AG04450 (cell line): ENCODE data around the gene COL8A2. TPM values are rescaled to one million over a fixed set of nuclear protein-coding genes. Genes with fewer than 3 reads are reported as not detected.

Source experiments
- CTCF ChIA-PET: fragments of 300-600, 350-600 bp; formaldehyde crosslinking; extraction: SDS; loops from one replicate; lab custom pipeline; 2022; ENCODE audit warnings: antibody characterized with exemption, inconsistent platforms; lab: Charles Lee
- POLR2A ChIA-PET: fragments of 350-600 bp; formaldehyde crosslinking; extraction: SDS; loops from one replicate; lab custom pipeline; 2021; ENCODE audit warnings: antibody characterized with exemption, inconsistent platforms; lab: Yijun Ruan, JAX
- DNase-seq: peaks from one replicate; pipeline ENCODE4 v3.0.0-alpha.2; 2011; ENCODE audit warnings: low read depth, low spot score
- H3K27ac ChIP-seq: one replicate; pipeline ENCODE4 v1.5.1; 2012; ENCODE audit warnings: low read depth, low read length, control low read depth
- H3K27me3 ChIP-seq: one replicate; pipeline ENCODE4 v1.6.0; 2012; ENCODE audit warnings: low read length; ENCODE audit not compliant: control insufficient read depth, insufficient read depth
- H3K4me3 ChIP-seq: 2 replicates; pipeline ENCODE4 v1.5.1; 2011; ENCODE audit warnings: mild to moderate bottlenecking, low read depth, low read length, control low read depth
- H3K9me3 ChIP-seq: 2 replicates; pipeline ENCODE4 v1.5.1; 2012; ENCODE audit warnings: low read length; ENCODE audit not compliant: control insufficient read depth, insufficient read depth
- CTCF ChIP-seq: IDR thresholded peaks from 2 replicates; pipeline ENCODE4 v1.5.1; 2011; ENCODE audit warnings: low read depth, low read length, control low read depth, inconsistent platforms
- polyA plus RNA-seq: library from polyadenylated mRNA; depleted of rRNA; stranded (reverse); fragments of >200 nt; gene quantifications from 2 replicates; pipeline ENCODE4 v1.2.3, GENCODE V29; 2011

The COL8A2 gene
- polyA plus RNA-seq, 1 experiment = 1.5 TPM

DNA sequence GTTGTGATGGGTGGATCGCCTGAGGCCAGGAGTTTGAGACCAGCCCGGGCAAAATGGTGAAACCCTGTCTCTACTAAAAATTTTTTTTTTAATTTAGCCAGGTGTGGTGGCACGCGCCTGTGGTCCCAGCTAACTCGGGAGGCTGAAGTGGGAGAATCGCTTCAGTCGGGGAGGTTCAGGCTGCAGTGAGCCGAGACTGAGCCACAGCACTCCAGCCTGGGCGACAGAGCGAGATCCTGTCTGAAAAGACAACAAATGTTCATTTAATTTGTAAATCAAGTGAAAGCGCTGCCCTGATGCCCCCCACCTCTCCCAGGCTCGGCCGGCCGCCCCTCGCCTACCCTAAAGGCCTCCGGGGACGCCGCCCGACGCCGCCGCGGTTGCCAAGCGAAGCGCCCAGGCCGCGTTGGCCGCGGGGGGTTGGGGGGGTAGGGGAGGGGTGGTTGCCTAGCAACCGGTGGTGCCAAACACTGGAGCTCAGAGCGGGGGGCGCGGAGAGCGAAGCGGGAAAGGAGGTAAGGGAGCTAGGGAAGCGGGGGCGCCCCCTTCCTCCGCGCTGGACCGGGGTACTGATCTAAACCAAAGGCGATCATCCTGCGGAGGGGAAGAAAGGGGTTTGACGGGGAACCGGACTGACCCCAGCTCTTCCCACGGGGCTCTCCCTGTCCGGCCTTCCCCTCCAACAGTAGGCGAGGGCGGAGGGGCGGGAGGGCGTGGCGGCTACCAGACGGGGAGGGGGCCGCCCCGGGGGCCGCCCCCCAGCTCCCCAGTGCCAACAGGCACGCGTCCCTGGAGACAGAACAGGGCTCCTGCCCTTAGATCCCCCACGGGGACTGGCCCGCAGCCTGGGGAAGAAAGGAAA lies 41.2 kb downstream of the COL8A2 start, which contains the start of gene TEKT2:
Gene TEKT2, plus strand, starts transcription at position 460 of the 862 bp plus-strand sequence. CDS start 828 bp downstream, outside the sequence.
- ChIA-PET CTCF (interaction anchor here (0.8 to 1.6 kb wide), 3 partner anchors 51 to 217 kb away, joined by 3 read pairs; no protein-coding TSS in a partner anchor), POLR2A (interaction anchor here (0.8 to 0.9 kb wide), 2 partner anchors 140 to 153 kb away, joined by 3 to 5 read pairs; partner anchors contain the start of genes AGO3 and THRAP3)

DNA sequence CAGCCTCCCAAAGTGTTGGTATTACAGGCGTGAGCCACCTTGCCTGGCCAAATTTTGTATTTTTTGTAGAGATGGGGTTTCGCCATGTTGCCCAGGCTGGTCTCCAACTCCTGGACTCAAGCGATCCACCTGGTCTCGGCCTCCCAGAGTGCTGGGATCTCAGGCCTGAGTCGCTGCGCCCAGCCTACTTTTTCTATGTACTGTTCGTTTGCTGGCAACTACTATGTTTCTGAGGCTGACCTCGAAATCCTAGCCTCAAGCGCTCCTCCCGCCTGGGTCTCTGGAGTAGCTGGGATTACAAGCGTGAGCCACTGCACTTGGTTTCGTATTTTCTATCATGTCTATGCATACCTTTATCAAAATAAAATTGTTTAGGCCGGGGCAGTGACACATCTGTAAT lies 41.8 kb downstream of the COL8A2 start:
- Histone ChIP-seq H3K4me3 (no peak overlapping the region), H3K9me3 (no peaks in the 10 kb centered on the region), H3K27ac (no peak overlapping the region), H3K27me3 (no peaks in the 10 kb centered on the region)
- ChIA-PET CTCF (interaction anchor here (0.8 kb wide), 1 partner anchor 217 kb away, joined by 3 read pairs; no protein-coding TSS in a partner anchor), POLR2A (interaction anchor here (0.8 kb wide), 1 partner anchor 152 kb away, joined by 5 read pairs; the partner anchor contains the start of gene AGO3)
- no peak for DNase-seq
- no peak for TF ChIP-seq CTCF

More for the DNA sequence above, 41.2 kb downstream of the COL8A2 start, which contains the start of gene TEKT2:
- Histone ChIP-seq H3K27me3 (no peaks in the 10 kb centered on the region), H3K4me3 (peak within 1 kb of the TSS; percentile 57), H3K9me3 (no peaks in the 10 kb centered on the region), H3K27ac (no peak within 1 kb of the TSS)
- no peak for DNase-seq
- no peak for TF ChIP-seq CTCF

GRCh38 chr1:36081926-36082485 lies 43.0 kb downstream of the COL8A2 start:
- ChIA-PET POLR2A (no interaction called here), CTCF (no interaction called here)
- TF ChIP-seq CTCF = no peak

DNA sequence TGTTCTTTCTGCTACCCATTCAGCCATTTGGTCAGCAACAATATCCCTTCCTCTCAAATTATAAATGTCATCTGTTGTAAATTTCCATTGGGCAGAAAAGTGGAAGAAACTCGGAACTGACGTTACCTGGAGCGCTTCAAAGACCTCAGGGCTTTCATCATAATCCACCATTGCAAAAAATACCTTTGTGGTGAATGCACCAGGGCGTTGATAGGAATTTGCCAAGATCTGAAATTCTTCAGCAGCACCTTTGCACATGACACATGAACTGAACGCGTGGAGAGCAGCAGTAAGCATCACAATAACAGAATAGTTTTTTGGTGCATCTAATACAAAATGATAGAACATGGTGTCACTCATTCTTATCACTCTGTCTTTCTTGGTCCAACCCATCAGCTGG lies 44.2 kb downstream of the COL8A2 start:
- no peak for TF ChIP-seq CTCF
- no peak for DNase-seq
- CTCF ChIA-PET = interaction anchor here (1.3 kb wide), 1 partner anchor 53 kb away, joined by 3 read pairs; no protein-coding TSS in a partner anchor
- POLR2A ChIA-PET = no interaction called here
- H3K27me3 ChIP-seq = no peaks in the 10 kb centered on the region
- no peaks in the 10 kb centered on the region for H3K9me3 ChIP-seq
- H3K27ac ChIP-seq = no peak overlapping the region
- no peak overlapping the region for H3K4me3 ChIP-seq

More at GRCh38 chr1:36081926-36082485, 43.0 kb downstream of the COL8A2 start:
- no peak overlapping the region for H3K4me3 ChIP-seq
- no peaks in the 10 kb centered on the region for H3K27me3 ChIP-seq
- DNase-seq = no peak
- no peaks in the 10 kb centered on the region for H3K9me3 ChIP-seq
- H3K27ac ChIP-seq = no peak overlapping the region
